Erythroblast (primary cell): ENCODE measurements around the gene GXYLT1.
"Not testable (repeated sequence)": the region's sequence is repeated elsewhere in the genome, so short reads cannot be mapped to it uniquely, and the experiment has no call there.

Source experiments
- DNase-seq, 2 experiments: peaks; one replicate each; lab custom pipeline; 2025; lab: John Stamatoyannopoulos, UW
- GATA1 ChIP-seq: IDR thresholded peaks from 2 replicates; pipeline ENCODE4 v1.6.1; 2011; ENCODE audit warnings: low read depth, mild to moderate bottlenecking, control low read depth, low read length, moderate library complexity
- POLR2A ChIP-seq: IDR thresholded peaks from 2 replicates; pipeline ENCODE4 v1.6.1; 2011; ENCODE audit warnings: mild to moderate bottlenecking, low read length

Gene GXYLT1

DNA sequence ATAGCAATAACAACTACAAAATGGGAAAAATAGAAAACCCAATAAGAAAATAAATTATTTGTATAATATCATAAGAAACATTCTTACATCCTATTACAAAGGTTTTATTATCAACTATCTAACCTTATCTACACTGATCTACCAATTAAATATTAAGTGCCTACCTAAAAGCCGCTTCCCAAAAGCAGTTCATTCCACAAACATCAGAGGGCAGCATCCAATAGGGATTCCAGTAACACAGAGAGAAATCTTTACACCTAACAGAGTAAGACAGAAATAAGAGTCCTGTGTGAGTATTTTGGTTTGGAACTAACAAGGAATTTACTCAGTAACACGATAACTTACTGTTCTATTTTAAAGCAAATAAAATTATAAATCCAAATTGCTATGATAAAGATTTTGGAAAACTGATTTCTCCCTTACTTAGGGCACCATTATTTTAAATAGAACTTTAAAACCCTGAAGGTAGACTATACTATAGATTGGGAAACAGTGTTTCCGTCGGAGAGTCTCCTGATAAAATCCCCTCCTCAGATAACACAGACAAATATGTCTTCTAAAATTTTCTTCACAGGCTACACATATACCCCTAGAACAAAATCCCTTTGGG, 15.0 kb downstream of the GXYLT1 start:
- no peak for TF ChIP-seq GATA1
- no peak for TF ChIP-seq POLR2A
- peak; percentile 59 to 78 for DNase-seq

GRCh38 chr12:42128888-42129287, 15.8 kb downstream of the GXYLT1 start:
- TF ChIP-seq POLR2A (no peak), GATA1 (no peak)
- no peak for DNase-seq

DNA sequence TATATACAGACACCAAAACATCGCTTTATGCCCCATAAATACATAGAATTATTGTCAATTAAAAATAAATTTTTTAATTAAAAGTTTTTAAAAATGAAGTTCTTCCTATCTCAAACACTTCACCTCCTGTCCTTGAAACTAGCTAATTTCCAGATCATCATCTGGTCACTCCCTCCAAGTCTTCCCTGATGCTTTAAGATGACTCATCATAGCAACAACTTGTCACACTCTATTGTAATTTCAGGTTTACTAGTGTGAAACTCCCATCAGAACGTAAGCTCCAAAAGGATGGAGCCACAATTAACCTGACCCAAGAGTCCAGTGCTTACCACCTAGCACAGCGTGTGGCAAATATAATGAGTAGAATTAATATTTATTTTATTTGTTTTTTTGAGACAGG, 16.3 kb downstream of the GXYLT1 start:
- TF ChIP-seq POLR2A (no peak), GATA1 (no peak)
- DNase-seq: peak; percentile 11 to 32

DNA sequence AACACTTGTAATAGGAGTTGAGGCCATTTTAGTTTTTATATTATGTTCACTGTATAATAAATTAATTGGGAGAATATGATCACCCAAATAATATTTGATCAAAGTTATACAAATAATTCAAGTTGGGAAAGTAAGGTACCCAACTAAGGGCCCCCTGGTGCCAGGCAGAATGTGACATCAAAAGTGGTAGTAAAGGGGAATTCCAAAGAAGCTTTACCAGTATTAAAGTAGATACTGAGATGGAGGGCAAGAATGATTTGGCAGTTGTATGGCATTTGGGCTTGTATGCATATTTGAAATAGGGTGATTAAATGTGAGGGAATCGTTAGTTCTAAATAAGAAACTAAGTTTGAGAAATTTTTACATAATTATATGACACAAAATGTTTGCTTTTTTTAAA, 17.7 kb downstream of the GXYLT1 start:
- no peak for TF ChIP-seq POLR2A
- no peak for TF ChIP-seq GATA1

GRCh38 chr12:42125388-42125767, 19.3 kb downstream of the GXYLT1 start:
- DNase-seq: no peak
- TF ChIP-seq POLR2A: no peak
- TF ChIP-seq GATA1: no peak

More for the DNA sequence above, 17.7 kb downstream of the GXYLT1 start:
- DNase-seq: no peak

- DNase-seq: no peak
- TF ChIP-seq POLR2A (no peak), GATA1 (no peak)
These were observed 19.8 kb downstream of the GXYLT1 start for GRCh38 chr12:42124764-42125387.

DNA sequence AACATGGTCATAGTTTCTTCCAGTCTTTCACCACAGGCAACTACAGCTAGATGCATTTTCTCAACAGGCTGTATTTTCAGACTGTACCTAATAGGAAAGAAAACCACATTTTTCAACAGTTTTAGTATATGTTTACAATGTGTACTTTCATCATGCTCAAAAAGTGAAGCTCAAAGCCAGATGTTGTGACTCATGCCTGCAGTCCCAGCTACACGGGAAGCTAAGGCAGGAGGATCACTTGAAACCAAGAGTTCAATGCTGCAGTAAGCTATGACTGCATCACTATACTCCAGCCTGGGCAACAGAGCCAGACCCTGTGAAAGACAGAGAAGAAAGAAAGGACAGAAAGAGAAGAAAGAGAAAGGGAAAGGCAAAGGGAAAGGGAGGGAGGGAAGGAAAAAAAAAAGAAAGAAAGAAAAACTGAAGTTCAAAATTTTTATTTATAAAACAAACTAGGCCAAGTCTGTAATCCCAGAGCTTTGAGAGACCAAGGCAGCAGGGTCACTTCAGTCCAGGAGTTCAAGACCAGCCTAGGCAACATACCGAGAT, 25.5 kb downstream of the GXYLT1 start:
- DNase-seq: no peak

DNA sequence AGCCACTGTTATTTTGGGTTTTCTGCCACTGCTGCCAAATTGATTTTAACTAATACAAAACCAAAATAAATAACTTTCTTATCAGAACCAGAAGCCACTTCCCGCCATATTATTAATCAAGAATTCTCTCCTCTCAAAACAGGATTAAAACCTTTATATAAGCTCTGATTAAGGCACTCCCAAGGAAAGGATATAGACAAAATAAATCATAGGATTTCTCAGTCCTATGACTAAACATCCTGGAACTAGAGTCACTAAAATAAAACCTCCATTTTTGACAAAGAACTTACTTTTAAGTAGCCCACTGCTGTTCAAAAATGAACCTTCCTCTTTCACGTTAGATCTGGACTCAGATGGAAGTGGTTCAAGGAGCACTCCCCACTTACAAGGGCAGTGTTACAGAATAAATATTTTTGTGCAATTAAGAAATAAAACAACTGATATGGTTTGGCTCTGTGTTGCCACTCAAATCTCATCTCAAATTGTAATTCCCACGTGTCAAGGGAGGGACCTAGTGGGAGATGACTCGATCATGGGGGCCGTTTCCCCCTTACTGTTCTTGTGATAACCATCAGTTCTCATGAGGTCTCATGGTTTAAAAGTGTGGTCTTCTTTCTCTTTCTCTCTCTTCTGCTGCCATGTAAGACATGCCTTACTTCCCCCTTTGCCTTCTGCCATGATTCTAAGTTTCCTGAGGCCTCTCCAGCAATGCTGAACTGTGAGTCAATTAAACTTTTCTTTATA, 26.4 kb downstream of the GXYLT1 start:
- TF ChIP-seq GATA1 (no peak), POLR2A (no peak)
- no peak for DNase-seq

More for the DNA sequence above, 25.5 kb downstream of the GXYLT1 start:
- TF ChIP-seq POLR2A: no peak
- TF ChIP-seq GATA1: no peak

- no peak for TF ChIP-seq POLR2A
- no peak for TF ChIP-seq GATA1
- no peak for DNase-seq
These were observed 35.6 kb downstream of the GXYLT1 start for GRCh38 chr12:42109031-42109430.

DNA sequence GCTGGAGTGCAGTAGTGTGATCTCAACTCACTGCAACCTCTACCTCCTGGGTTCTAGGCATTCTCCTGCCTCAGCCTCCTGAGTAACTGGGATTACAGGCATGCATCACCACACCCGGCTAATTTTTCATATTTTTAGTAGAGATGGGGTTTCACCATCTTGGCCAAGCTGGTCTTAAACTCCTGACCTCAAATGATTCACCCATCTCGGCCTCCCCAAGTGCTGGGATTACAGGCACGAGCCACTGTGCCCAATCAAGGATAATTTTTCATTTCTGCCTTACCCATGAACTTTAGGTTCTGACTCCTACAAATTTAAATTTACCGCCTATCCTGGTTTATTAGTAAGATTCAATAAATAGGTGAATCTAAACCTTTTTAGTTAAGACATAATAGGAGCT, 37.9 kb downstream of the GXYLT1 start:
- not testable (repeated sequence) for DNase-seq

GRCh38 chr12:42104784-42105183, 39.9 kb downstream of the GXYLT1 start:
- TF ChIP-seq POLR2A (no peak), GATA1 (no peak)
- DNase-seq: peak in 1 of 2 experiments; percentile 18

DNA sequence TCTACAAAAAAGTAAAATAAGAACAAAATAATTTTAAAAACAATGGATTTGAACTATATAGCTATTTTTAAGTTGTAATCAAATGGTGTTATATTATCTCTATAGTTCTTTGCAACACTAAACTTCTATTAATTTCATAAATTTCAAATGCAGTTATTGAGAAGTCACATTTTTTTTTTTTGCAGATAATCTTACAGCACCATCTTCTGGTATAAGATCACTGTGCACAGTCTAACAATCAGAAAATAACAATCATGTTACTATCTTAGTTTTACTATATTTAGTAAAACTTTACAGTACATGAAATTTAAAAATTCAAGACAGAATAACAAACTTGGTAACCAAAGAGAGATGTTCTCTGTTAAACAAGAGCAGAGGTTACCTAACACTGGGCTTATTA, 40.6 kb downstream of the GXYLT1 start:
- TF ChIP-seq GATA1 (no peak), POLR2A (no peak)
- peak in 1 of 2 experiments; percentile 35 for DNase-seq

DNA sequence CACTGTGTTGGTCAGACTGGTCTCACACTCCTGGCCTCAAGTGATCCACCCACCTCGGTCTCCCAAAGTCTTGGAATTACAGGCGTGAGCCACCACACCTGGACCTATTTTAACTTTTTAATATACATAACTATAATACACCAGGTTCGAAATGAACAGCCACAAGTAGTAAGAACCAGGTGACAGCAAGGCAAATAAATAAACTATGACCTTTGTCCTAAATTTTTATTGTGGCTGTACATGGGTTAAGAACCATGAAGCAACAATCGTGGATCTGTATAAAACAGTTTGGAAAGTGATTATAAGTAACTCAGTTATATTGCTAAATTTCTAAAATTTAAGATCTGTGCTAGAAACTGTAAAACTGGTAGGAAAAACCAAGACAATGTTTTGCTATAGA, 41.5 kb downstream of the GXYLT1 start:
- no peak for DNase-seq
- TF ChIP-seq GATA1 (no peak), POLR2A (no peak)

GRCh38 chr12:42102720-42103119, 42.0 kb downstream of the GXYLT1 start:
- TF ChIP-seq GATA1: no peak
- TF ChIP-seq POLR2A: no peak
- no peak for DNase-seq

DNA sequence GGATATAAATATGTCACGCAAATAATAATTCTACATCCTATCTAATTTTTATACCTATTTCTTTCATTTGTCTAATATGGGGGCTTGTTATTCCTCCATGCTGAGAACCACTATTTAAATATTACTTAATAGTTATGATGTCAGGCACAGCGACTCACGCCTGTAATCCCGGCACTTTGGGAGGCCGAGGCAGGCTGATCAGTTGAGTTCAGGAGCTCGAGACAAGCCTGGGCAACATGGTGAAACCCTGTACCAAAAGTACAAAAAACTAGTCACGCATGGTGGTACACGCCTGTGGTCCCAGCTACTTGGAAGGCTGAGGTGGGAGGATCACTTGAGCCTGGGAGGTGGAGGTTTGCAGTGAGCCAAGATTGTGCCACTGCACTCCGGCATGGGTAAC, 45.2 kb downstream of the GXYLT1 start:
- DNase-seq: peak in 1 of 2 experiments; percentile 19
- TF ChIP-seq GATA1 (no peak), POLR2A (no peak)
